Fibroblast of the aortic adventitia (primary cell): ENCODE results near the gene ESPN. TPM values are rescaled to one million over a fixed set of nuclear protein-coding genes. Genes with fewer than 3 reads are reported as not detected.

ENCODE experiments used
- DNase-seq: peaks from one replicate; pipeline ENCODE4 v3.0.0-alpha.2; 2010; ENCODE audit warnings: low read depth
- H3K4me3 ChIP-seq: 2 replicates; pipeline ENCODE4 v1.5.1; 2011; ENCODE audit warnings: low read depth, mild to moderate bottlenecking, control low read depth, low read length, moderate library complexity
- small RNA-seq: library from RNA; depleted of rRNA; stranded (forward); fragments of <200 nt; gene quantifications from one replicate; pipeline ENCODE3, GENCODE V24; 2012
- total RNA-seq: library from RNA; depleted of rRNA; stranded (reverse); fragments of >200 nt; gene quantifications from 2 replicates; pipeline ENCODE4 v1.2.3, GENCODE V29; 2012; ENCODE audit warnings: low replicate concordance
- TF ChIP-seq, protein P1 (sequence below): IDR thresholded peaks from 2 replicates; pipeline ENCODE4 v1.5.1; 2011; ENCODE audit warnings: mild to moderate bottlenecking, low read length, control low read depth, inconsistent platforms; ENCODE audit not compliant: insufficient read depth

The ESPN gene
- total RNA-seq, 1 donor: not detected

DNA sequence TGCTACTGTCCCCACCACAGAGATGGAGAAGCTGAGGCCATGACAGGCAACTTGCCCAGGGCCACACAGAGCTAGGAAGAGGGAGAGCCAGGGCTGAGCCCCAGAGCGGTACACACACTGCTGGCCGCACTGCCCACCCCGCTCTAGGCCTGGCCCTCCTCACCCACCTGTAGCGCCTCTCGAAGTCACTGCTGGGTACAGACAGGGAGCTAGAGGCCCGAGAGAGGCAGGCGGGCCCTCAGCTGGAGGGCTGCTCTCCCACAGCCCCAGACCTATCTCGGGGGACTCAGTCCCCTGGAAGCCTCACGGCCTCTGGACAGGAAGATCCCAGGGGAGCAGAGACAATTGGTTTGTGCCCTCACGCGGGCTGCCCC, 84.2 kb downstream of the ESPN start:
- TF ChIP-seq, protein P1, sequence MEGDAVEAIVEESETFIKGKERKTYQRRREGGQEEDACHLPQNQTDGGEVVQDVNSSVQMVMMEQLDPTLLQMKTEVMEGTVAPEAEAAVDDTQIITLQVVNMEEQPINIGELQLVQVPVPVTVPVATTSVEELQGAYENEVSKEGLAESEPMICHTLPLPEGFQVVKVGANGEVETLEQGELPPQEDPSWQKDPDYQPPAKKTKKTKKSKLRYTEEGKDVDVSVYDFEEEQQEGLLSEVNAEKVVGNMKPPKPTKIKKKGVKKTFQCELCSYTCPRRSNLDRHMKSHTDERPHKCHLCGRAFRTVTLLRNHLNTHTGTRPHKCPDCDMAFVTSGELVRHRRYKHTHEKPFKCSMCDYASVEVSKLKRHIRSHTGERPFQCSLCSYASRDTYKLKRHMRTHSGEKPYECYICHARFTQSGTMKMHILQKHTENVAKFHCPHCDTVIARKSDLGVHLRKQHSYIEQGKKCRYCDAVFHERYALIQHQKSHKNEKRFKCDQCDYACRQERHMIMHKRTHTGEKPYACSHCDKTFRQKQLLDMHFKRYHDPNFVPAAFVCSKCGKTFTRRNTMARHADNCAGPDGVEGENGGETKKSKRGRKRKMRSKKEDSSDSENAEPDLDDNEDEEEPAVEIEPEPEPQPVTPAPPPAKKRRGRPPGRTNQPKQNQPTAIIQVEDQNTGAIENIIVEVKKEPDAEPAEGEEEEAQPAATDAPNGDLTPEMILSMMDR: no peak
- no peak overlapping the region for H3K4me3 ChIP-seq
- no peak for DNase-seq

DNA sequence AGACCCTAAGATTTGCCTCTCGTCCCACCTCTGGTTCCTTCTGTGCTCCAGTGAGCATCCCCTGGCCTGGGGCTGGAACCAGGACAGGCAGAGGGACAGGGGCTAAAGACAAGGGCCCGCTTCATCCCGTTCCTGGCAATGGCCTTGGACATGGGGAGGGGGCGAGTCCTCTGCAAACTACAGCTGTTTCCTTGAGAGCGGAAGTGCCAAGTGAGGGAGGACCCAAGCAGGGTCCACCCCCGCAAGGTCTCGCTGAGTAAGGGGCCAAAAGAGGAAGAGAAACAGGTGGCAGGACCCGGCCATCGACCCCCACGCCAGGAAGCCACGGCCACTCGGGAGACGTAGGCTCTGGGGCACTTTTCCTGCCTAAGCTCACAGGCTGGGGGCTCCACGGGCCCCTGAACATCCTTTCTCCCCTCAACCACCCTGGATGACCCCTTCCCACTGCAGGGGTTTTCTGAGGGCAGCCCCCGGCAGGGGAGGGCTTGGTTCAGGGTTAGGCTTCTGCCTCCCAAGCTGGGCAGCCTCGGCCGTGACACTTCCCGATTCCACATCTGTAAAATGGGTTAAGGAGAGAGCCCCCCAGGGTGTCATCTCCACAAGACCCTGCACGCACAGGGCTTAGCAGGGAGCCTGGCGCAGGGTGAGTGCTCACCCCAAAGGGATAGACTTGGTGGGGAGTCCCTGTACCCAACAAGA, 84.8 kb downstream of the ESPN start:
- TF ChIP-seq, protein P1: no peak
- no peak overlapping the region for H3K4me3 ChIP-seq
- no peak for DNase-seq

DNA sequence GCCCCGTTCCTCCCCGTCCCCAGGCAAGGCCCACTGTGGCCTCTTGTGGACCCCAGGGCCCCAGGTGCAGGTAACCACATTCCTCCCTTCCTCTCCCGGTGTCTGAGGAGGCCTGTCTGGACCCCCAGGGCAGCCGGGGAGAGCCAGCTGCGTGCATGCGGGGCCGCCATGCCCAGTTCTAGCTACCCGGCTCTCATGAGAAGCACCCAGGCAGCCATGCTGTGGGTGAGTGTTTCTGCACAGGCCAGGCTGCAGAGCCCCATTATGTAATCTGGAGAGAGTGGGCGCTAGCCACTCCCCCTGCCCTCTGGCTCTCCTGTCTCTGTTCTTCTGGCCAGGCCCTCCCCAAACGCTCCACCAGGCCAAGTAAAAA, 85.3 kb downstream of the ESPN start:
- no peak for DNase-seq
- TF ChIP-seq, protein P1: no peak
- no peak overlapping the region for H3K4me3 ChIP-seq

DNA sequence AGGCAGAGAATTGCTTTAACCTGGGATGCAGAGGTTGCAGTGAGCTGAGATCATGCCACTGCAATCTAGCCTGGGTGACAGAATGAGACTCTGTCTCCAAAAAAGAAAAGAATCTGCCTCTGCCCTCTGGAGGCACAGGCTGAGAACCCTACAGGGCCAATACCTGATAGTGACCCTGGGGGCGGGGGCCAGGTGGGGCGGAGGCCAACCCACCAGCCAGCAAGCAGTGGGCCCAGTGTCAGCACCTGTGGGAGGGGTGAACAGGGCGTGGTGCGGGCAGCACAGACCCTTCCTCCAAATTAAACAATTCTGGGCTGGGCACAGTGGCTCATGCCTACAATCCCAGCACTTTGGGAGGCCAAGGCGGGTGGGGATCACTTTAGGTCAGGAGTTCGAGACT, 85.9 kb downstream of the ESPN start:
- no peak for DNase-seq
- TF ChIP-seq, protein P1: no peak
- H3K4me3 ChIP-seq: no peak overlapping the region

Small RNAs within 50 kb of the gene (small RNA-seq; reads per million reads assigned to genes)
- gene MIR4252: not detected

Other genes starting within 250 kb of the ESPN start
- 0.08 and 0.09 TPM in 2 replicates for gene CHD5, start 244.5 kb upstream of the ESPN start, total RNA-seq
- 169 and 279 TPM in 2 replicates for gene RPL22, start 225.2 kb upstream of the ESPN start, total RNA-seq
- gene RNF207, start 218.7 kb upstream of the ESPN start, total RNA-seq: 7.8 and 42.6 TPM in 2 replicates
- gene ICMT, start 188.8 kb upstream of the ESPN start, total RNA-seq: 53.5 and 99.1 TPM in 2 replicates
- gene HES3, start 180.6 kb upstream of the ESPN start, total RNA-seq: not detected in 2 replicates
- 9.9 and 10.9 TPM in 2 replicates for gene GPR153, start 163.7 kb upstream of the ESPN start, total RNA-seq
- 4.8 and 16.0 TPM in 2 replicates for gene ACOT7, start 31.0 kb upstream of the ESPN start, total RNA-seq
- 0.09 and 0.65 TPM in 2 replicates for gene HES2, start 4.9 kb upstream of the ESPN start, total RNA-seq
- 2.0 and 4.4 TPM in 2 replicates for gene TNFRSF25, start 41.4 kb downstream of the ESPN start, total RNA-seq
- 3.8 and 5.1 TPM in 2 replicates for gene PLEKHG5, start 66.9 kb downstream of the ESPN start, total RNA-seq
- 32.0 and 44.9 TPM in 2 replicates for gene NOL9, start 129.7 kb downstream of the ESPN start, total RNA-seq
- gene TAS1R1, start 130.5 kb downstream of the ESPN start, total RNA-seq: not detected in 2 replicates
- gene ZBTB48, start 155.2 kb downstream of the ESPN start, total RNA-seq: 7.7 and 26.4 TPM in 2 replicates
- 40.8 and 78.4 TPM in 2 replicates for gene KLHL21, start 178.1 kb downstream of the ESPN start, total RNA-seq
- 14.7 and 24.3 TPM in 2 replicates for gene PHF13, start 189.0 kb downstream of the ESPN start, total RNA-seq
- 9.2 and 11.3 TPM in 2 replicates for gene THAP3, start 200.1 kb downstream of the ESPN start, total RNA-seq